ENCODE measurements around the gene DAW1.
A peak's percentile ranks its signal among the peaks of the same experiment; 100 is the strongest.

Gene DAW1

GRCh38 chr2:227862227-227862740 lies 9.1 kb upstream of the DAW1 start:
- DNase-seq: peak; percentile 36

- DNase-seq: no peak
Observed at GRCh38 chr2:227862741-227863588, 8.5 kb upstream of the DAW1 start.

- DNase-seq: no peak
Observed at GRCh38 chr2:227864161-227864756, 7.2 kb upstream of the DAW1 start.

- DNase-seq: no peak
Observed at GRCh38 chr2:227865291-227865690, 6.1 kb upstream of the DAW1 start.

GRCh38 chr2:227867386-227867785 lies 4.0 kb upstream of the DAW1 start:
- no peak for DNase-seq

GRCh38 chr2:227870710-227871374 lies 589 bp upstream of the DAW1 start:
- DNase-seq: no peak

GRCh38 chr2:227872676-227873075 lies 1.2 kb downstream of the DAW1 start:
- no peak for DNase-seq

- DNase-seq: no peak
Observed at GRCh38 chr2:227876300-227876801, 4.9 kb downstream of the DAW1 start.

GRCh38 chr2:227877421-227878310 lies 6.2 kb downstream of the DAW1 start:
- no peak for DNase-seq

- DNase-seq: no peak
Observed at GRCh38 chr2:227880460-227880859, 9.0 kb downstream of the DAW1 start.

- DNase-seq: no peak
Observed at GRCh38 chr2:227881866-227882517, 10.6 kb downstream of the DAW1 start.

GRCh38 chr2:227884511-227884947 lies 13.1 kb downstream of the DAW1 start:
- peak; percentile 6 for DNase-seq

GRCh38 chr2:227886149-227886548 lies 14.7 kb downstream of the DAW1 start:
- DNase-seq: no peak

GRCh38 chr2:227888289-227888688 lies 16.9 kb downstream of the DAW1 start:
- no peak for DNase-seq

- peak; percentile 83 for DNase-seq
Observed at GRCh38 chr2:227889336-227889735, 17.9 kb downstream of the DAW1 start.

- DNase-seq: peak; percentile 63
Observed at GRCh38 chr2:227890495-227891079, 19.2 kb downstream of the DAW1 start.

GRCh38 chr2:227891673-227892072 lies 20.2 kb downstream of the DAW1 start:
- DNase-seq: no peak

GRCh38 chr2:227903381-227903780 lies 31.9 kb downstream of the DAW1 start:
- DNase-seq: no peak

GRCh38 chr2:227906991-227907390 lies 35.6 kb downstream of the DAW1 start:
- no peak for DNase-seq

- DNase-seq: no peak
Observed at GRCh38 chr2:227908266-227909054, 37.0 kb downstream of the DAW1 start.

GRCh38 chr2:227914362-227914761 lies 42.9 kb downstream of the DAW1 start:
- DNase-seq: no peak
